ENCODE measurements around the gene COLEC11.
"Not testable (repeated sequence)": the region's sequence is repeated elsewhere in the genome, so short reads cannot be mapped to it uniquely, and the experiment has no call there.

Gene COLEC11

GRCh38 chr2:3606370-3607201 lies 11.7 kb downstream of the COLEC11 start:
- DNase-seq = no peak

DNA sequence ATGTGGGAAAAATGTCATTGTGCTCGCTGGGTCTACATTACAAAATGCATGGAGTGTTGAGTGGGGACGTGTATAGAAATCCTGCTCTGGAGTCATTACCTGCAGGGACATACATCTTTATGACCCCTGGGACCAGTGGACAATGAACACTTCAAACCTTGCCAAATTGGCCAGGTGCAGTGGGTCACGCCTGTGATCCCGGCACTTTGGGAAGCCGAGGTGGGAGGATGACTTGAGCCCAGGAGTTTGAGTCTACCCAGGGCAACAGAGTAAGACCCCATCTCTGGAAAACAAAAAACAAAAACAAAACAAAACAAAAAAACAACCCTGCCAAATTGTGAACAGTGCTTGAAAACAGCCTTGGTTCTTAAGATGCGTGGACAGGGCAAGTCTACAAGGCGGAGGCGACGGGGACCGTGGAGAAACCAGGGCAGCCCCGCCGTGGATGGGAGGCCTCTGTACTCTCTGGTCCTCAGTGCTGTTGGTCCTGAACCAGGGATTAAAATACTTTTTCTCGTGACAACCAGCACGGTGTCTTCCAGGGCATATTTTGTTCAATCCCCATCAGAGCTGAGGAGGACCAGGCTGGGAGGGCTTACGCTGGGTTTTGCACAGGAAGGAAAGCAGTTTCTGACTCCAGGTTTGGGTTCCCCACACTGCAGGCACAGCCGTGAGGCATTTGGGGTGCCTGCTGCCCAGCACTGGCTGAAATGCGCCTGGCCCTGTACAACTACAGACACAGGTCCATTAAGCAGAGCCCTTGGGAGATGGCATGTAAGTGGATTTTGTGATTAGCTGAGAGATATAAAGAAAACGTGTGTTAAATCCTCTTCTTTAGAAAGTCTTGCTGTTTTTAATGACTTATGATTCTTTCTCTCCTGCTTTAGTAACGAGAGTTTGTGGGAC lies 13.7 kb downstream of the COLEC11 start:
- DNase-seq = no peak

GRCh38 chr2:3609279-3609673 lies 14.4 kb downstream of the COLEC11 start:
- DNase-seq = not testable (repeated sequence)

DNA sequence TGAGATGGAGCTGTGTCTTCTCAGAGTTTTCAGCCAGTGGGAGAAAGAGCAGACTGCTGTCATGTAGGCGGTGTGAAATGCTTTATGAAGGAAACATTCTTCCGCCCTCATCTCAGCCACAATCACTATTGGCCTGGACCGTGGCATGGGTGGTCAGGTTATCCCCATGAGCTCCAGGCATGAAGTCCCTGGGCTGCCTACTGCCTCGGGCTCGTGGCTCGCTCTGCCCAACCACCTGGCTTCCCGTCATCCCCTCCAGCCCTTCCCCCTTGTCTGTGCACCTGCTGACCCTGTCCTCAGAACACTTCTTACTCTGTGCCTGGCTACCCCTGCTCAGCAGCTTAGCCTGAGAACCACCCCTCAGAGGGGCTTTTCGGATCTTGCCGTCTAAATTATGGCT lies 15.5 kb downstream of the COLEC11 start:
- no peak for DNase-seq

GRCh38 chr2:3610881-3611505 lies 16.1 kb downstream of the COLEC11 start:
- DNase-seq = no peak

DNA sequence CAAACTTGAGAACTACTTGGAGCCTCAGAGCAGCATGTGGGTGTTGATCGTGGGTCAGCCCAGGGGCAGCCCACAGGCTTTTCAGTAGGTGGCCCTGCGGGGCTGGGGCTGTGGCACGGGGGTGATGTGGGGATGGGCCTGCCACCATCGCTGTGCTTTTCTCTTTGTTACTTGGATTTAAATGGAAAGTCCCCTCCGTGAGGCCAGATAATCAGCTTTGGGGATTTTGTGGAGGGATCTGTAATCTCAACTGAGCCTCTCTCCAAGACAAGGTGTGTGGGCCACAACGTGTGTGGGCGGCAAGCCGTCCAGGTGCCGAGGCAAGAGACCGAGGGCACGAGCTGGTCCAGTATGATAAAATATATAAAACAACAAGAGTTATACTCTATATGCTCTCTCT lies 16.7 kb downstream of the COLEC11 start:
- DNase-seq = no peak

- DNase-seq = no peak
Observed at GRCh38 chr2:3612639-3613523, 18.0 kb downstream of the COLEC11 start.

- no peak for DNase-seq
Observed at GRCh38 chr2:3613524-3613905, 18.6 kb downstream of the COLEC11 start.

DNA sequence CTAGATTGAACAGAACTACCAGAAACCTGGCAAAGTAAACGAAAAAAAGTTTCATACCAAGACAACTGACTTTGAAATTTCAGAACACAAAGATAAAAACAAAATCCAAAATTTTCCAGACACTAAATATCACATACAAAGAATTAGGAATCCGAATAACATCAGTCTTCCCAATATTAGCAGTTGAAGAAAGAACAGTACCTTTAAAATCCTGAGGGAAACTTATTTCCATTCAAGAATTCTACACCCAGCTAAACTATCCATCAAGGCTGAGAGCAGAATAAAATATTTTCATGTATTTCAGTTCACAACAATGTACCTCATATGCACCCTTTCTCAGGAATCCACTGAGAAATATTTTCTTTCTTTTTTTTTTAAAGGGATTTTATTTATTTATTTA lies 19.8 kb downstream of the COLEC11 start:
- DNase-seq = not testable (repeated sequence)

DNA sequence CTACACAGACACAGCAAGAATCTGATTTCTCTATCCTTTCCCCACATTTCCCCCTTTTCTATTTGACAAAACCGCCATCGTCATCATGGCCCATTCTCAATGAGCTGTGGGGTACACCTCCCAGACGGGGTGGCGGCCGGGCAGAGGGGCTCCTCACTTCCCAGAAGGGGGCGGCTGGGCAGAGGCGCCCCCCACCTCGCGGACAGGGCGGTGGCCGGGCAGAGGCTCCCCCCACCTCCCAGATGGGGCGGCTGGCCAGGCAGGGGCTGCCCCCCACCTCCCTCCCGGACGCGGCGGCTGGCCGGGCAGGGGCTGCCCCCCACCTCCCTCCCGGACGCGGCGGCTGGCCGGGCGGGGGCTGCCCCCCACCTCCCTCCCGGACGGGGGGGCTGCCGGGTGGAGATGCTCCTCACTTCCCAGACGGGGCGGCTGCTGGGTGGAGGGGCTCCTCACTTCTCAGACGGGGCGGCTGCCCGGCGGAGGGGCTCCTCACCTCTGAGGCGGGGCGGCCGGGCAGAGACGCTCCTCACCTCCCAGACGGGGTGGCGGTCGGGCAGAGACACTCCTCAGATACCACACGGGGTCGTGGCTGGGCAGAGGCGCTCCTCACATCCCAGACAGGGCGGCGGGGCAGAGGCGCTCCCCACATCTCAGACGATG lies 20.8 kb downstream of the COLEC11 start:
- DNase-seq = not testable (repeated sequence)

GRCh38 chr2:3616435-3617197 lies 21.7 kb downstream of the COLEC11 start:
- not testable (repeated sequence) for DNase-seq

DNA sequence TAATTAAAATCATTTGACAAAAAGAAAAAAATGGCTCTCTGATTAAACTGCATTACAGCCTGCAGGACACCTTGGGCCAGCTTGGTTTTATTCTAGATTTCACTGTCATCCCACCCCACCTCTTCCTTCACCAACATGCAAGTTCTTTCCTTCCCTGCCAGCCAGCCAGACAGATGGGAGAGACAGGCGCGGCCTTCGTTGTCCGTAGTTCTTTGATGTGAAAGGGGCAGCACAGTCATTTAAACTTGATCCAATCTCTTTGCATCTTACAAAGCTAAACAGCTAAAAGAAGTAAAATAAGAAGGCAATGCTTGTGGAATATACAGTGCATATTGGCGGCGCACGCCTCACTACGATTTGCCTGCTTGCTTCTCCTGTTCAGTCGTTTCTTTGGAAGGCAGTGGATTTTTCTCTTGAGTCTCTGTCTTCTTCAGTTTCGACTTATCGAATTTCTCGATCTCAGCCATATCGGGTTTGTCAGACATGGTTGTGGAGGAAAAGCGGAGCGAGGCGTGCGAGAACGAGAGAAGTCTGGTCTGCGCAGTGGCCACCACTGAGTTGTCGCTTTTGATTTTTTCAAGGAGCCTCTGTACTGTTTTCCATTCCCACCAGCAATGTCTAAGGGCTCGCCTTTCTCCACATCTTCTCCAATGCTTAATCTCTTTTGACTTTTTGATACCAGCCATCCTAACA lies 22.4 kb downstream of the COLEC11 start:
- DNase-seq = no peak

- DNase-seq = no peak
Observed at GRCh38 chr2:3618367-3618766, 23.5 kb downstream of the COLEC11 start.

- no peak for DNase-seq
Observed at GRCh38 chr2:3619033-3619432, 24.1 kb downstream of the COLEC11 start.

DNA sequence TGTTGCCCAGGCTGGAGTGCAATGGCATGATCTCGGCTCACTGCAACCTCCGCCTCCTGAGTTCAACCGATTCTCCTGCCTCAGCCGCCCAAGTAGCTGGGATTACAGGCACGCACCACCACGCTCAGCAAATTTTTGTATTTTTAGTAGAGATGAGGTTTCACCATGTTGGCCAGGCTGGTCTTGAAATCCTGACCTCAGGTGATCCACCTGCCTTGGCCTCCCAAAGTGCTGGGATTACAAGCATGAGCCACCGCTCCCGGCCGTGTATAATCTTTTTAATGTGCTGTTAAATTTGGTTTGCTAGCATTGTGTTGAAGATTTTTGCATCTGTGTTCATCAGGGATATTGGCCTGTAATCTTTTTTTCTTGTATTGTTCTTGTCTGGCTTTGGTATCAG lies 24.7 kb downstream of the COLEC11 start:
- DNase-seq = not testable (repeated sequence)

DNA sequence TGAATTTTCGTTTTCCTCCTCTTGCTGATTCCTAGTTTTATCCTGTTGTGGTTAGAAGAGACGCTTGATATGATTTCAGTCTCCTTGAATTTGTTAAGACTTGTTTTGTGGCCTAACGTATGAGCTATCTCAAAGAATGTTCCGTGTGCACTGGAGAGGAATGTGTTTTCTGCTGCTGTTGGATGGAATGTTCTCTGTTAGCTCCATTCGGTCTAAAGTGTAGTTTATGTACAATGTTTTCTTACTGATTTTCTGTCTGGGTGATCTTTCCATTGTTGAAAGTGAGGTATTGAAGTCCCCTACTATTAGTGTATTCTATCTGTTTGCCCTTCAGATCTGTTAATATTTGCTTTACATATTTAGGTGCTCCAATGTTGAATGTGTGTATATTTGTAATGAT lies 25.9 kb downstream of the COLEC11 start:
- no peak for DNase-seq

GRCh38 chr2:3622967-3623366 lies 28.1 kb downstream of the COLEC11 start:
- DNase-seq = no peak

- no peak for DNase-seq
Observed at GRCh38 chr2:3624059-3624794, 29.3 kb downstream of the COLEC11 start.

DNA sequence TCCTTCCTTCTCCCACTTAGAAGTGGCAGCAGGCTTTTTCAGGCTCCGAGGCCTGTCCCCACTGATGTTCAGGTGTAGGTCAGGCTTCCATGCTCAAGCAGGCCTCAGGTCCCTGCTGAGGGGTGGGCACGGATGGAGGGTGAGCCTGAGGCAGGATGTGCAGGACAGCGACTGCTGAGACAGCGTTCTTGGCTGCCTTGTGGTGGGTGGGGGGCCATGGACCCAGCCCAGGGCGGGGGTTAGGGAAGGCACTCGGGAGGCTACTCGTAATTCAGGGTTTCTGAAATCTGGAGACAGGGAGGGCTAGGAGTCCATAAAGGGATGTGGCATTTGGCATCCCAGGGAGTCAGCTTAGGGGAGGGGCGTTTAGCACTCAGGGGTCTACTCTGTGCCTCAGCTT lies 30.3 kb downstream of the COLEC11 start:
- DNase-seq = no peak
